Endothelial cell of umbilical vein (primary cell): Measurements from ENCODE around the gene TRAPPC13.

ENCODE experiments used
- EZH2 ChIP-seq: IDR thresholded peaks from 2 replicates; pipeline ENCODE4 v1.6.1; 2012; ENCODE audit warnings: borderline replicate concordance, low read depth, mild to moderate bottlenecking, moderate library complexity, low read length, inconsistent platforms; ENCODE audit not compliant: severe bottlenecking
- FOS ChIP-seq: IDR thresholded peaks from 2 replicates; pipeline ENCODE4 v1.6.1; 2011; ENCODE audit warnings: mild to moderate bottlenecking, low read length, moderate library complexity, borderline replicate concordance; ENCODE audit not compliant: insufficient read depth
- GATA2 ChIP-seq: IDR thresholded peaks from 2 replicates; pipeline ENCODE4 v1.7.0; 2011; ENCODE audit warnings: low read depth, mild to moderate bottlenecking, moderate library complexity, mixed read lengths, low read length; ENCODE audit not compliant: insufficient read length, insufficient read depth
- POLR2A ChIP-seq: IDR thresholded peaks from 2 replicates; pipeline ENCODE4 v1.6.1; 2012; ENCODE audit warnings: low read depth, mild to moderate bottlenecking, control low read depth, low read length
- POLR2AphosphoS5 ChIP-seq: IDR thresholded peaks from 2 replicates; pipeline ENCODE4 v1.6.1; 2012; ENCODE audit warnings: low read depth, mild to moderate bottlenecking, control low read depth, low read length, moderate library complexity; ENCODE audit not compliant: insufficient read depth
- TF ChIP-seq, protein P1 (sequence below), 2 donors: IDR thresholded peaks; 1 replicate in 1 of 2; 2 replicates in 1 of 2; pipeline ENCODE4 v1.5.1; 2011; ENCODE audit warnings: low read length in 2 of 2, mild to moderate bottlenecking in 2 of 2, moderate library complexity in 2 of 2, control low read depth in 1 of 2, inconsistent platforms in 1 of 2, low read depth in 1 of 2; ENCODE audit not compliant: insufficient read depth in 1 of 2; ENCODE audit errors: extremely low read depth in 1 of 2
- TF ChIP-seq, protein P2 (sequence below): IDR thresholded peaks from 2 replicates; pipeline ENCODE4 v1.6.1; 2011; ENCODE audit not compliant: insufficient read depth, insufficient read length

DNA sequence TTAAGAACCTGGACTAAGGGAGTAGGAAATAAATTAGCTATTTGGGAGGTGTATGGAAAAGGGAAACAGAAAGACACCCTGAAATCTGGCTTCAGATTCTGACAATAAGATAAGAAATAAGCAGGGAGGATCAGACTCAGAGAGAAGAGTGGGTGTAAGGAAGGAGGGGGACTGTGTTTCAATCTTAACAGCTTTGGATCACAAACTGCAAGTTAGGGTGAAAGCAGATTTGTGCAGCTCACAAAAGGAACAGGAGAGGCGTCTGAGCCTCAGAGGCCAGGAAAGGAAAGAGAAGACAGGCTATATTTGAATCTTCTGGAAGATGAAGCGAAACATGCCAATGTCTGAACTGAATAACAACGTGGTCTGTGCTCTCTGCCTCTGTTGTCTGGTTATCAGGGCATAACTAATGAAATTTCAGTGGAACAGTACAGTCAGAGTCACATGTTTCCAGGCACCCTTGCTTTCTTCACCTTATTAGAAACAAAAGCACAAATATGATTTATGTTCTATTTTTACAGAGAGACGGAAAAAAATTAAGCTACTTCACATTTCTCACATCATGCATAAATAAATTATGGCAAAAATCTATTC is 70.4 kb downstream of the TRAPPC13 start:
- TF ChIP-seq POLR2AphosphoS5 (no peak), POLR2A (no peak), EZH2 (no peak), GATA2 (no peak), FOS (no peak)
- TF ChIP-seq, protein P1, sequence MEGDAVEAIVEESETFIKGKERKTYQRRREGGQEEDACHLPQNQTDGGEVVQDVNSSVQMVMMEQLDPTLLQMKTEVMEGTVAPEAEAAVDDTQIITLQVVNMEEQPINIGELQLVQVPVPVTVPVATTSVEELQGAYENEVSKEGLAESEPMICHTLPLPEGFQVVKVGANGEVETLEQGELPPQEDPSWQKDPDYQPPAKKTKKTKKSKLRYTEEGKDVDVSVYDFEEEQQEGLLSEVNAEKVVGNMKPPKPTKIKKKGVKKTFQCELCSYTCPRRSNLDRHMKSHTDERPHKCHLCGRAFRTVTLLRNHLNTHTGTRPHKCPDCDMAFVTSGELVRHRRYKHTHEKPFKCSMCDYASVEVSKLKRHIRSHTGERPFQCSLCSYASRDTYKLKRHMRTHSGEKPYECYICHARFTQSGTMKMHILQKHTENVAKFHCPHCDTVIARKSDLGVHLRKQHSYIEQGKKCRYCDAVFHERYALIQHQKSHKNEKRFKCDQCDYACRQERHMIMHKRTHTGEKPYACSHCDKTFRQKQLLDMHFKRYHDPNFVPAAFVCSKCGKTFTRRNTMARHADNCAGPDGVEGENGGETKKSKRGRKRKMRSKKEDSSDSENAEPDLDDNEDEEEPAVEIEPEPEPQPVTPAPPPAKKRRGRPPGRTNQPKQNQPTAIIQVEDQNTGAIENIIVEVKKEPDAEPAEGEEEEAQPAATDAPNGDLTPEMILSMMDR (IDR thresholded peaks at IDR 0.05; ENCODE audit: extremely low read depth in 1 of 2, insufficient read depth in 1 of 2, low read depth in 1 of 2, low read length in 2 of 2): no peak
- TF ChIP-seq, protein P2, sequence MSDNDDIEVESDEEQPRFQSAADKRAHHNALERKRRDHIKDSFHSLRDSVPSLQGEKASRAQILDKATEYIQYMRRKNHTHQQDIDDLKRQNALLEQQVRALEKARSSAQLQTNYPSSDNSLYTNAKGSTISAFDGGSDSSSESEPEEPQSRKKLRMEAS: no peak
